PC-9 (cell line): ENCODE measurements around the gene MOGAT1. TPM values are rescaled to one million over a fixed set of nuclear protein-coding genes. Genes with fewer than 3 reads are reported as not detected.

Experiments used
- BruUV-seq: library from RNA; stranded (reverse); fragments of 400-500 nt; replicated peaks from 2 replicates; lab custom pipeline; 2021; lab: Mats Ljungman, UMichigan
- CTCF ChIA-PET: fragments of 300-600 bp; sonication (Branson Sonifier 250); formaldehyde crosslinking; loops from one replicate; lab custom pipeline; 2022; ENCODE audit warnings: antibody characterized with exemption; lab: Charles Lee
- POLR2A ChIA-PET: fragments of 300-600 bp; sonication (Branson Sonifier 250); formaldehyde crosslinking; loops from one replicate; lab custom pipeline; 2022; ENCODE audit warnings: antibody characterized with exemption; ENCODE audit not compliant: unreplicated experiment; lab: Charles Lee
- DNase-seq, 2 experiments: peaks; one replicate each; pipeline versions ENCODE4 v3.0.0 to v3.0.0-alpha.2; 2015 to 2022; ENCODE audit warnings: mixed read lengths in 1 of 2
- H2AFZ ChIP-seq: fragments of 200-600 bp; sonication (generic); 2 replicates; pipeline ENCODE4 v1.8.1; 2017; ENCODE audit warnings: antibody characterized with exemption
- H3F3A ChIP-seq: fragments of 200-600 bp; sonication (generic); 2 replicates; pipeline ENCODE4 v1.8.1; 2017; ENCODE audit warnings: antibody characterized with exemption, mild to moderate bottlenecking, low read depth; ENCODE audit not compliant: insufficient read depth
- H3K27ac ChIP-seq: fragments of 200-600 bp; sonication (generic); 2 replicates; pipeline ENCODE4 v1.6.1; 2016; ENCODE audit warnings: mixed run types
- H3K27me3 ChIP-seq: fragments of 200-600 bp; sonication (generic); 2 replicates; pipeline ENCODE4 v1.6.1; 2016; ENCODE audit warnings: low read depth, mixed run types; ENCODE audit not compliant: insufficient read depth
- H3K36me3 ChIP-seq: fragments of 200-600 bp; sonication (generic); 2 replicates; pipeline ENCODE4 v1.6.1; 2016; ENCODE audit warnings: low read depth, mixed run types
- H3K4me1 ChIP-seq: fragments of 200-600 bp; sonication (generic); replicated peaks from 2 replicates; pipeline ENCODE4 v1.6.1; 2016; ENCODE audit warnings: mixed run types; ENCODE audit not compliant: insufficient read depth
- H3K4me2 ChIP-seq: fragments of 200-600 bp; sonication (generic); 2 replicates; pipeline ENCODE4 v1.6.1; 2017; ENCODE audit warnings: mixed run types
- H3K4me3 ChIP-seq: fragments of 200-600 bp; sonication (generic); 2 replicates; pipeline ENCODE4 v1.6.1; 2016; ENCODE audit warnings: mixed run types
- H3K79me2 ChIP-seq: fragments of 200-600 bp; sonication (generic); 2 replicates; pipeline ENCODE4 v1.6.1; 2017; ENCODE audit warnings: low read depth, mixed run types
- H3K9me2 ChIP-seq: fragments of 200-600 bp; sonication (generic); 2 replicates; pipeline ENCODE4 v1.8.1; 2017; ENCODE audit warnings: mild to moderate bottlenecking; ENCODE audit not compliant: insufficient read depth
- H3K9me3 ChIP-seq: fragments of 200-600 bp; sonication (generic); 2 replicates; pipeline ENCODE4 v1.8.1; 2016; ENCODE audit warnings: low read depth; ENCODE audit not compliant: insufficient read depth
- H4K20me1 ChIP-seq: fragments of 200-600 bp; sonication (generic); 2 replicates; pipeline ENCODE4 v1.8.1; 2017; ENCODE audit not compliant: insufficient read depth
- EZH2 ChIP-seq: fragments of 200-600 bp; sonication (generic); IDR thresholded peaks from 2 replicates; pipeline ENCODE4 v1.8.0; 2017; ENCODE audit warnings: antibody characterized with exemption, low read depth
- intact Hi-C: fragments of 100-400 bp; cut with micrococcal nuclease; formaldehyde crosslinking; loops from one replicate; pipeline ENCODE4 v1.10.0; 2022; ENCODE audit not compliant: unreplicated experiment
- total RNA-seq: library from RNA; stranded (reverse); gene quantifications from 2 replicates; pipeline ENCODE4 v1.2.3, GENCODE V29; 2021
- TF ChIP-seq, protein P1 (sequence below): fragments of 200-600 bp; sonication (generic); conservative IDR thresholded peaks from 2 replicates; pipeline ENCODE4 v1.6.1; 2017; ENCODE audit warnings: mixed run types, antibody characterized with exemption, mild to moderate bottlenecking, moderate library complexity

Gene MOGAT1
- total RNA-seq, 1 experiment from 2014 or later, result 0.35 TPM

DNA sequence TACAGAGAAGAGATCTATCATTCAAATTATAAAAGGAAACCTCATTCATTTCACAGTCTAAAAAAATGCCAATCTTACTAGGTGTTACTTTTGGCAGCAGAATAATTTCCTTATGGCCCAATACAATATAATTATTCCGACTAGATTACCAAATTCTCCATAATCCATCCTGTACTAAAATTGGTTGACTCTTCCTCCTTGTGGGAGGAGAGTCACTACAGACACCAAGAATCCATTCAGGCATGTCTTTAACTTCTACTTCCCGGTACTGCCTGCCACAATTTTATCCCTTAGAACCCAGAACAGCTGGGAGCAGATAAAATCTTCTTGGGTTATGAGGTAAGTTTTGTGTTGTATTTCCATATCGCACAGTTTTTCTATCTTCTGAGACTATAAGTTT is 25.4 kb upstream of the MOGAT1 start:
- no peak for DNase-seq
- intact Hi-C loops, result no loop called here
- Histone ChIP-seq H3K36me3 (peaks cover 59% of the 10 kb centered on the region), H3K4me1 (no peaks in the 10 kb centered on the region), H3K4me3 (no peak overlapping the region), H3K9me2 (no peaks in the 10 kb centered on the region), H2AFZ (no peak overlapping the region), H3K4me2 (no peak overlapping the region), H3K27me3 (no peaks in the 10 kb centered on the region), H3K27ac (no peak overlapping the region), H4K20me1 (peaks cover 24% of the 10 kb centered on the region; the same call in 1 of the 2 replicates), H3K79me2 (peaks cover 27% of the 10 kb centered on the region), H3K9me3 (no peaks in the 10 kb centered on the region), H3F3A (no peaks in the 10 kb centered on the region)
- ChIA-PET CTCF (no interaction called here), POLR2A (no interaction called here)
- TF ChIP-seq, protein P1, sequence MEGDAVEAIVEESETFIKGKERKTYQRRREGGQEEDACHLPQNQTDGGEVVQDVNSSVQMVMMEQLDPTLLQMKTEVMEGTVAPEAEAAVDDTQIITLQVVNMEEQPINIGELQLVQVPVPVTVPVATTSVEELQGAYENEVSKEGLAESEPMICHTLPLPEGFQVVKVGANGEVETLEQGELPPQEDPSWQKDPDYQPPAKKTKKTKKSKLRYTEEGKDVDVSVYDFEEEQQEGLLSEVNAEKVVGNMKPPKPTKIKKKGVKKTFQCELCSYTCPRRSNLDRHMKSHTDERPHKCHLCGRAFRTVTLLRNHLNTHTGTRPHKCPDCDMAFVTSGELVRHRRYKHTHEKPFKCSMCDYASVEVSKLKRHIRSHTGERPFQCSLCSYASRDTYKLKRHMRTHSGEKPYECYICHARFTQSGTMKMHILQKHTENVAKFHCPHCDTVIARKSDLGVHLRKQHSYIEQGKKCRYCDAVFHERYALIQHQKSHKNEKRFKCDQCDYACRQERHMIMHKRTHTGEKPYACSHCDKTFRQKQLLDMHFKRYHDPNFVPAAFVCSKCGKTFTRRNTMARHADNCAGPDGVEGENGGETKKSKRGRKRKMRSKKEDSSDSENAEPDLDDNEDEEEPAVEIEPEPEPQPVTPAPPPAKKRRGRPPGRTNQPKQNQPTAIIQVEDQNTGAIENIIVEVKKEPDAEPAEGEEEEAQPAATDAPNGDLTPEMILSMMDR, result no peak
- no peak for TF ChIP-seq EZH2
- BruUV-seq, result no TSS peak

DNA sequence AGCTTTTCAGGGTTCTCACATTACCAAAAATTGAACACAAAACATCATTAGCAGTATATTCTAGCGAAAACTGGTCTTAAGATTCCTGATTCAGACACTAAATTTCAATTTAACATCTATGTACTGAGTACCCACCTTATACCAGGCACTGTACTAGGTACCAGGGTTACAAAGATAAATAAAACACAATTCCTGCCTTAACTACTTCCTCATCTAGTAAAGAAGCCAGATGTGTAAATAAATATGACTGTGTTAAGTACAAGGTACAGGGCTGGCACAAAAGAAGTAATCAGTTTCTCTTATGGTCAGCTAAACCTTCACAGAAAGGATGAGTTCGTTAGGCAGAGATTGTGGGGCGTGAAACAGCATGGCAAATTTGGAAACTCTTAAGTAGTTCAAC is 21.7 kb upstream of the MOGAT1 start:
- intact Hi-C loops, result no loop called here
- H3K79me2 ChIP-seq, result peaks cover 65% of the 10 kb centered on the region
- H3K4me1 ChIP-seq, result peaks cover 19% of the 10 kb centered on the region
- no peak overlapping the region for H3K4me3 ChIP-seq
- POLR2A ChIA-PET, result no interaction called here
- no peak overlapping the region for H3K27ac ChIP-seq
- BruUV-seq, result no TSS peak
- CTCF ChIA-PET, result no interaction called here
- H3K9me2 ChIP-seq, result no peaks in the 10 kb centered on the region
- DNase-seq, result no peak
- H3K4me2 ChIP-seq, result no peak overlapping the region
- H2AFZ ChIP-seq, result no peak overlapping the region
- TF ChIP-seq EZH2, result no peak
- TF ChIP-seq, protein P1, result no peak
- H4K20me1 ChIP-seq, result peaks cover 39% of the 10 kb centered on the region; the same call in 1 of the 2 replicates
- H3F3A ChIP-seq, result no peaks in the 10 kb centered on the region
- peaks cover 49% of the 10 kb centered on the region for H3K36me3 ChIP-seq
- H3K27me3 ChIP-seq, result no peaks in the 10 kb centered on the region
- no peaks in the 10 kb centered on the region for H3K9me3 ChIP-seq

- H3K27ac ChIP-seq, result no peak overlapping the region
Observed at GRCh38 chr2:222651718-222652418, 19.6 kb upstream of the MOGAT1 start.

More at GRCh38 chr2:222651718-222652418, 19.6 kb upstream of the MOGAT1 start:
- ChIA-PET POLR2A (no interaction called here), CTCF (no interaction called here)
- no peak overlapping the region for H2AFZ ChIP-seq
- no peak overlapping the region for H3K4me2 ChIP-seq
- peaks cover 29% of the 10 kb centered on the region for H3K36me3 ChIP-seq
- H3K9me3 ChIP-seq, result no peaks in the 10 kb centered on the region
- no peak overlapping the region for H3K4me3 ChIP-seq
- H3F3A ChIP-seq, result peaks cover 8% of the 10 kb centered on the region
- DNase-seq, result no peak
- TF ChIP-seq EZH2, result no peak
- TF ChIP-seq, protein P1, result no peak
- peaks cover 39% of the 10 kb centered on the region; the same call in 1 of the 2 replicates for H4K20me1 ChIP-seq
- no TSS peak for BruUV-seq
- no peaks in the 10 kb centered on the region for H3K9me2 ChIP-seq
- peaks cover 20% of the 10 kb centered on the region for H3K4me1 ChIP-seq
- intact Hi-C loops, result no loop called here
- no peaks in the 10 kb centered on the region for H3K27me3 ChIP-seq
- peaks cover 80% of the 10 kb centered on the region for H3K79me2 ChIP-seq
